Lung (tissue), 12 donors: ENCODE data around the gene DDX49. TPM values are rescaled to one million over a fixed set of nuclear protein-coding genes. Genes with fewer than 3 reads are reported as not detected.
A peak's percentile ranks its signal among the peaks of the same experiment; 100 is the strongest.

ENCODE experiments used
- ATAC-seq: fragments of 200-7000 bp; cut with Tn5 transposase; one replicate; pipeline ENCODE4 v1.9.1; 2020; ENCODE audit warnings: moderate number of reproducible peaks; ENCODE audit not compliant: insufficient read depth, low FRiP score
- DNase-seq, 3 donors: peaks; one replicate each; pipeline ENCODE4 v3.0.0-alpha.2; 2013 to 2017
- H3K27ac ChIP-seq, 2 donors: one replicate each; pipeline ENCODE4 v1.5.1; 2013; ENCODE audit warnings: mild to moderate bottlenecking in 2 of 2, moderate library complexity in 2 of 2, control low read depth in 1 of 2, inconsistent platforms in 1 of 2, low read depth in 1 of 2, low read length in 1 of 2
- H3K27me3 ChIP-seq, 3 donors: one replicate each; pipeline ENCODE4 v1.5.1; 2013; ENCODE audit warnings: low read length in 2 of 3; ENCODE audit not compliant: control insufficient read depth in 3 of 3, insufficient read depth in 3 of 3
- H3K36me3 ChIP-seq, 4 donors: one replicate each; pipeline ENCODE4 v1.5.1; 2013; ENCODE audit warnings: low read length in 4 of 4, mild to moderate bottlenecking in 1 of 4, moderate library complexity in 1 of 4; ENCODE audit not compliant: control insufficient read depth in 4 of 4, insufficient read depth in 4 of 4
- H3K4me1 ChIP-seq, 5 donors: one replicate each; pipeline ENCODE4 v1.5.1; 2013; ENCODE audit warnings: low read length in 5 of 5, mild to moderate bottlenecking in 2 of 5, moderate library complexity in 1 of 5; ENCODE audit not compliant: control insufficient read depth in 5 of 5, insufficient read depth in 5 of 5
- H3K4me3 ChIP-seq: one replicate; pipeline ENCODE4 v1.5.1; 2013; ENCODE audit warnings: mild to moderate bottlenecking, control low read depth, moderate library complexity
- H3K9ac ChIP-seq, 2 donors: one replicate each; pipeline ENCODE4 v1.5.1; 2013; ENCODE audit warnings: low read length in 2 of 2, control low read depth in 1 of 2; ENCODE audit not compliant: insufficient read depth in 1 of 2
- H3K9me3 ChIP-seq, 4 donors: one replicate each; pipeline ENCODE4 v1.5.1; 2013; ENCODE audit warnings: low read length in 3 of 4, mild to moderate bottlenecking in 1 of 4, moderate library complexity in 1 of 4; ENCODE audit not compliant: control insufficient read depth in 4 of 4, insufficient read depth in 3 of 4
- CTCF ChIP-seq: IDR thresholded peaks from 2 replicates; pipeline ENCODE4 v1.5.1; 2012; ENCODE audit warnings: mild to moderate bottlenecking; ENCODE audit errors: control extremely low read depth, extremely low read depth
- WGBS, 2 donors: extraction: QIAGEN DNeasy Blood & Tissue Kit; methylation state at CpG; one replicate each; pipeline ENCODE4 v1.1.7; 2013; 5-methylcytosine and 5-hydroxymethylcytosine counted together
- polyA plus RNA-seq, 2 donors: library from polyadenylated mRNA; stranded (reverse); fragments of 200-250 nt; gene quantifications; one replicate each; pipeline ENCODE4 v1.2.1, GENCODE V29; 2013
- total RNA-seq, 2 donors: library from RNA; depleted of rRNA in 1 of 2; stranded (reverse); fragments of >200 nt in 1 of 2; gene quantifications; one replicate each; pipeline ENCODE4 v1.2.1, GENCODE V29; 2014 to 2021
- donor health status: control.
- donor health status: control.
- donor health status: Bipolar disorder and iron deficiency.
- donor health status: healthy.
- donor health status: DM: yes; HTN: yes; CAD: no.

DDX49 gene
- total and polyA plus RNA-seq, 4 donors = 32.2 to 69.1 (median 56.2) TPM

GRCh38 chr19:18886972-18887371 lies 32.5 kb upstream of the DDX49 start:
- Histone ChIP-seq H3K36me3 (no peaks in the 10 kb centered on the region), H3K4me1 (no peaks in the 10 kb centered on the region), H3K27ac (no peak overlapping the region), H3K27me3 (no peaks in the 10 kb centered on the region), H3K9me3 (no peaks in the 10 kb centered on the region), H3K9ac (no peak overlapping the region), H3K4me3 (no peak overlapping the region)
- ATAC-seq (no peak), DNase-seq (no peak)
- 95 to 96% methylated on average over 4 of the region's 4 CpGs for WGBS, 2 donors
- no peak for TF ChIP-seq CTCF

- DNase-seq (no peak), ATAC-seq (no peak)
- no peak for TF ChIP-seq CTCF
- 81 to 91% methylated on average over 10 of the region's 10 CpGs for WGBS, 2 donors
- H3K9ac ChIP-seq = no peak overlapping the region
- no peak overlapping the region for H3K4me3 ChIP-seq
- H3K27ac ChIP-seq = no peak overlapping the region
- no peaks in the 10 kb centered on the region for H3K36me3 ChIP-seq
- peaks cover 0 to 17% (median 0%) of the 10 kb centered on the region in 5 donors for H3K4me1 ChIP-seq
- H3K27me3 ChIP-seq = peaks cover 0 to 8% (median 0%) of the 10 kb centered on the region in 3 donors
- H3K9me3 ChIP-seq = no peaks in the 10 kb centered on the region
These were observed 29.4 kb upstream of the DDX49 start for GRCh38 chr19:18889949-18890745.

- DNase-seq = peak in 1 of 3 donors; percentile 14
- TF ChIP-seq CTCF = no peak
- H3K9ac ChIP-seq = no peak overlapping the region
- peaks cover 0 to 21% (median 0%) of the 10 kb centered on the region in 5 donors for H3K4me1 ChIP-seq
- 57 to 69% methylated on average over 15 to 18 of the region's 18 CpGs for WGBS, 2 donors
- peaks cover 0 to 8% (median 0%) of the 10 kb centered on the region in 3 donors for H3K27me3 ChIP-seq
- H3K36me3 ChIP-seq = peaks cover 0 to 2% (median 0%) of the 10 kb centered on the region in 4 donors
- H3K27ac ChIP-seq = no peak overlapping the region
- H3K9me3 ChIP-seq = peaks cover 0 to 1% (median 0%) of the 10 kb centered on the region in 4 donors
- H3K4me3 ChIP-seq = no peak overlapping the region
- ATAC-seq = no peak
These were observed 25.8 kb upstream of the DDX49 start for GRCh38 chr19:18893587-18894253.
